Activated CD8-positive, alpha-beta T cell treated with anti-CD3 and anti-CD28 coated beads for 36 hours (primary cell): Measurements from ENCODE around the gene TBCCD1. TPM values are rescaled to one million over a fixed set of nuclear protein-coding genes. Genes with fewer than 3 reads are reported as not detected.
A peak's percentile ranks its signal among the peaks of the same experiment; 100 is the strongest.

ENCODE experiments used
- ATAC-seq: fragments of 200-7000 bp; cut with Tn5 transposase; one replicate; pipeline ENCODE4 v1.10.0; 2021; ENCODE audit warnings: mild to moderate bottlenecking, moderate library complexity
- CTCF ChIA-PET: fragments of 350-600 bp; sonication (Branson Sonifier 250); formaldehyde crosslinking; loops from one replicate; lab custom pipeline; 2021; ENCODE audit warnings: antibody characterized with exemption; lab: Charles Lee
- POLR2A ChIA-PET: fragments of 350-600 bp; sonication (Branson Sonifier 250); formaldehyde crosslinking; loops from one replicate; lab custom pipeline; 2021; ENCODE audit warnings: antibody characterized with exemption; lab: Charles Lee
- DNase-seq: peaks from one replicate; pipeline ENCODE4 v3.0.0-alpha.2; 2020
- H3K27ac Mint-ChIP-seq: one replicate; pipeline ENCODE4 v1.8.0; 2021; ENCODE audit warnings: mild to moderate bottlenecking, mixed read lengths
- H3K27me3 Mint-ChIP-seq: one replicate; pipeline ENCODE4 v1.8.0; 2021; ENCODE audit warnings: mixed read lengths
- H3K36me3 Mint-ChIP-seq: one replicate; pipeline ENCODE4 v1.8.0; 2021; ENCODE audit warnings: low read depth, mixed read lengths
- H3K4me1 Mint-ChIP-seq: one replicate; pipeline ENCODE4 v1.8.0; 2021; ENCODE audit warnings: low read depth, mixed read lengths
- H3K4me3 Mint-ChIP-seq: one replicate; pipeline ENCODE4 v1.8.0; 2021; ENCODE audit warnings: mild to moderate bottlenecking, moderate library complexity, mixed read lengths
- H3K9me3 Mint-ChIP-seq: one replicate; pipeline ENCODE4 v1.8.0; 2021; ENCODE audit warnings: mixed read lengths
- CTCF ChIP-seq: fragments of 200-600 bp; IDR thresholded peaks from one replicate; pipeline ENCODE4 v1.8.0; 2022; ENCODE audit warnings: antibody characterized with exemption, mild to moderate bottlenecking
- intact Hi-C: fragments of 100-400 bp; cut with micrococcal nuclease; formaldehyde crosslinking; loops from one replicate; pipeline ENCODE4 v1.10.0; 2022
- total RNA-seq, 2 experiments: library from RNA; stranded (reverse); gene quantifications; one replicate each; pipeline ENCODE4 v1.2.3, GENCODE V29; 2021

Gene TBCCD1
- total RNA-seq, 2 experiments from 2014 or later = 9.8 to 10.8 TPM

- POLR2A ChIA-PET = no interaction called here
- peaks cover 33% of the 10 kb centered on the region for H3K36me3 Mint-ChIP-seq
- ATAC-seq (no peak), DNase-seq (no peak)
- H3K27me3 Mint-ChIP-seq = no peaks in the 10 kb centered on the region
- no peaks in the 10 kb centered on the region for H3K9me3 Mint-ChIP-seq
- CTCF ChIA-PET = interaction anchor here (1.4 to 4.8 kb wide), 2 partner anchors 11 to 66 kb away, joined by 3 to 34 read pairs; no protein-coding TSS in a partner anchor
- H3K27ac Mint-ChIP-seq = no peak overlapping the region
- H3K4me1 Mint-ChIP-seq = no peaks in the 10 kb centered on the region
- TF ChIP-seq CTCF = no peak
- no peak overlapping the region for H3K4me3 Mint-ChIP-seq
- intact Hi-C loops = no loop called here
Measured at GRCh38 chr3:186551387-186551786, 15.8 kb downstream of the TBCCD1 start.

- POLR2A ChIA-PET = interaction anchor here (1.1 to 1.3 kb wide), 2 partner anchors 30 to 104 kb away, joined by 3 read pairs; no protein-coding TSS in a partner anchor
- Mint-ChIP-seq H3K4me3 (no peak overlapping the region), H3K4me1 (no peaks in the 10 kb centered on the region), H3K27me3 (no peaks in the 10 kb centered on the region), H3K9me3 (no peaks in the 10 kb centered on the region), H3K36me3 (peaks cover 25% of the 10 kb centered on the region), H3K27ac (no peak overlapping the region)
- ATAC-seq (no peak), DNase-seq (no peak)
- CTCF ChIA-PET = interaction anchor here (1.6 to 4.8 kb wide), 3 partner anchors 9 to 290 kb away, joined by 4 to 34 read pairs (median 8); no protein-coding TSS in a partner anchor
- intact Hi-C loops = no loop called here
- TF ChIP-seq CTCF = no peak
Measured at GRCh38 chr3:186549497-186549896, 17.6 kb downstream of the TBCCD1 start.

- no peak within 1 kb of the TSS for H3K4me3 Mint-ChIP-seq
- H3K9me3 Mint-ChIP-seq = no peaks in the 10 kb centered on the region
- ChIA-PET POLR2A (interaction anchor here (0.6 kb wide), 1 partner anchor 619 kb away, joined by 3 read pairs; no protein-coding TSS in a partner anchor), CTCF (interaction anchor here (1.2 to 2.6 kb wide), 2 partner anchors 561 to 601 kb away, joined by 6 to 10 read pairs; no protein-coding TSS in a partner anchor)
- intact Hi-C loops = loop anchor here (5.0 kb wide), 1 partner anchor 562 kb away; no protein-coding TSS in a partner anchor
- peaks cover 19% of the 10 kb centered on the region for H3K4me1 Mint-ChIP-seq
- no peak for TF ChIP-seq CTCF
- H3K27ac Mint-ChIP-seq = no peak within 1 kb of the TSS
- no peak for DNase-seq
- no peak for ATAC-seq
- H3K36me3 Mint-ChIP-seq = peaks cover 6% of the 10 kb centered on the region
- no peaks in the 10 kb centered on the region for H3K27me3 Mint-ChIP-seq
Measured at GRCh38 chr3:186544281-186544680, 22.9 kb downstream of the TBCCD1 start, which contains the start of gene CRYGS. TSS of gene CRYGS (minus strand) at chr3:186544380. CDS start at chr3:186544326, 54 bp downstream.

- Mint-ChIP-seq H3K9me3 (no peaks in the 10 kb centered on the region), H3K4me1 (peaks cover 53% of the 10 kb centered on the region), H3K36me3 (peaks cover 8% of the 10 kb centered on the region), H3K4me3 (no peak overlapping the region), H3K27me3 (no peaks in the 10 kb centered on the region), H3K27ac (no peak overlapping the region)
- intact Hi-C loops = loop anchor here (1.0 to 5.0 kb wide), 2 partner anchors 282 to 559 kb away; no protein-coding TSS in a partner anchor
- peak; percentile 19 for ATAC-seq
- no peak for DNase-seq
- no peak for TF ChIP-seq CTCF
- CTCF ChIA-PET = interaction anchor here (0.5 to 9.7 kb wide), 71 partner anchors 9 to 609 kb away, joined by 3 to 147 read pairs (median 5); partner anchors contain the start of genes DGKG, DNAJB11, ETV5 and TBCCD1
- POLR2A ChIA-PET = interaction anchor here (0.9 to 1.2 kb wide), 2 partner anchors 12 to 22 kb away, joined by 3 to 10 read pairs; no protein-coding TSS in a partner anchor
Measured at GRCh38 chr3:186540835-186541226, 26.3 kb downstream of the TBCCD1 start.
